GM21367 (cell line): Measurements from ENCODE around the gene PPP1R14C.
"Not testable (repeated sequence)": the region's sequence is repeated elsewhere in the genome, so short reads cannot be mapped to it uniquely, and the experiment has no call there.

Experiments
- ATAC-seq: cut with Tn5 transposase; IDR thresholded peaks from one replicate; pipeline ENCODE4 v1.9.1; 2021; ENCODE audit not compliant: unreplicated experiment

PPP1R14C gene

DNA sequence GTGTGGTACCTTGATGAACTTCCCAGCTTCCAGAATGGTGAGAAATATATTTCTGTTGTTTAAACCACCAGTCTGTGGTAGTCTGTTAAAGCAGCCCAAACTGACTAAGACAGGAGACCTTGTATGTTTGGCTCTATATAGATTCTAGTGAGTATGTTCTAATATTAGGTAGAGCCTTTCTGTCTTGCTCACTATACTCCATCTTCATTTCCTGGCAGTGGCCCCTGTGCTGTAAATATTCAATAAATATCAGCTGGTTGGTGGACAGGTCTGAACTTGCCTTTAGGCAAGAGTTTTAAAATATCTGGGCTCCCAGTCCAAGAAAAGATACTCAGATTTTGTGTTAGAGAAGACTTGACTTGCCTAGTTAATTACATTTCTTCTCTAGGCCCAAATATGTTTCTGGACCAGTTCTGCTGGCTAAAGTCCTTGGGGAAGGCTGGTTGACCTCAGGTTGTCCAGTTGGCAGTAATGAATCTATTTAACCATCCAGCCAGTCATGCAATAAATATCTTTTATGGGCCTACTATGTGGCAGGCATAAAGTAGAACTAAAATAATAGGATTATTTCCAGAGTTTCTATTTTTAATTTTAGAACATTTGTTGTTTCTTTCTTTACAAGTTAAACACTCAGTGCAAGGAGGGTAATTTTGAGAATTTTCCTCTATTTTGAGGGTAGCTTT is 22.3 kb downstream of the PPP1R14C start:
- no peak for ATAC-seq

DNA sequence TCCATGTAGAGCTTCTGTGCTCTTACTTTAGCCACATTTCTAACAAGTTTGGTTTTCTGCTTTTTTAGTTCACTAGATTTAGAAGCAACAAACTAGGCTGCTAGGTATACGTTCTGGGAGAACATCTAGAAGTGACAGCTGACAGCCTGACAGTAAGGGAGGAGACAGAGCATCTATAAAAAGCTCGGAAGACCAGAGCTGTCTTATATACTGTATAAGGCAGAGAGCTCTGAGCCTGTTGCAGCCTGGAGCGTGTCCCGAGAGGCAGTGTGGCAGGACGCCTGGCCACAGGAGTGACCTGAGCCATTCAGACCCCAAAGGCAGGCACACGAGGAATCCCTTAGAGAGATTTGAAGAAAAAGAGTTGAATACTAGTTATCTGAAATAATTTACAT is 24.6 kb downstream of the PPP1R14C start:
- no peak for ATAC-seq

DNA sequence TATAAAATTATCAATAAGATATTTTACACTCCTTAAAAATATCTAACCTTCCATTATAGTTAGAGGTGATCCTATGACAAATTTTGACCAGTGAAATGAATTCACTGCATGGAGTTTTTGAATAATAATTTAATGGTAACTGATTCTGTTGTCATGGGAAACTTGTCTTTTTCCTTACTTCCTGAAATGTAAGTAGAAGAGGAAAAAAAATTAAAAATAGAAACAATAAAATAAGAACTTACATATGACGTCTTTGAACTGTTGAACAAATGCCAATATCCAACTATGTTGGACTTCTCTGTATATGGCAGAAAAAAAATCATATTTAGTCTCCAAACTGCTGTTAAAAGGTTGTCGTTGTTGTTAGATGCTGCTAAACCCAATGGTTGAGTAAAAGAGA is 26.3 kb downstream of the PPP1R14C start:
- ATAC-seq, result no peak

DNA sequence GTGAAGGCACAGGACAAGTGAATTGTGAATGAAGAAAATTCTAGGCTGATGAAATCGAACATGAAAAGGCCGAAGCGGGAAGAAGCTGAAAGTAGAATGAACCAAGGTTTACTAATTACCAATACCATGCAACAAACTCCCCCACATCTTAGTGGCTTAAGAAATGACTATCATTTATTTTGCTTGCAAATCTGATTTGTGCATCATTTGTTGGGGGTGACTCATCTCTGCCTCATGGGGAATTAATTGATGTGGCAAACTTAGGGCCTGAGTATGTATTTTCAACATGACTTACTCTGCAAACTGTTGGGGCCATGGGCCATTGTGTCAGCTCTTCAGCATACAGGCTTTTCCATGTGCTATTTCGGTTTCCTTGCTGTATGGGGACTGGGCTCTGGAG is 26.8 kb downstream of the PPP1R14C start:
- ATAC-seq, result no peak

DNA sequence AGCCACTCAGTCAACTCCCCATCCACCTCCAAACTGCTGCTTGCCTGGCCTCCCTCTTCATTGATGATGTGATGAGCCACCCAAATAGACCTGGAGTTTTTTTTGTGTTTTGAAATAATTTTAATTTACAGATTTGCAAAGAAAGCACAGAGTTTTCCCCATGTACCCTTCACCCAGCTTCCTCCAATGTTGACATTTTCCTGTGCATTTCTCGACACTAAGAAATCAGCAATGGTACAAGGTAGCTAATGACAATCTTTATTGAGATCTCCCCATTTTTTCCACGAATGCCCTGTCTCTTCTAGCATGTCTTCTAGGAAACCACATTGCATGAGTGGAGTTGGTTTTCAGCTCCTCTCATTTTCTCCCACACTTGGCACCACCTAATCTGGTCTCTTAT is 30.1 kb downstream of the PPP1R14C start:
- no peak for ATAC-seq

DNA sequence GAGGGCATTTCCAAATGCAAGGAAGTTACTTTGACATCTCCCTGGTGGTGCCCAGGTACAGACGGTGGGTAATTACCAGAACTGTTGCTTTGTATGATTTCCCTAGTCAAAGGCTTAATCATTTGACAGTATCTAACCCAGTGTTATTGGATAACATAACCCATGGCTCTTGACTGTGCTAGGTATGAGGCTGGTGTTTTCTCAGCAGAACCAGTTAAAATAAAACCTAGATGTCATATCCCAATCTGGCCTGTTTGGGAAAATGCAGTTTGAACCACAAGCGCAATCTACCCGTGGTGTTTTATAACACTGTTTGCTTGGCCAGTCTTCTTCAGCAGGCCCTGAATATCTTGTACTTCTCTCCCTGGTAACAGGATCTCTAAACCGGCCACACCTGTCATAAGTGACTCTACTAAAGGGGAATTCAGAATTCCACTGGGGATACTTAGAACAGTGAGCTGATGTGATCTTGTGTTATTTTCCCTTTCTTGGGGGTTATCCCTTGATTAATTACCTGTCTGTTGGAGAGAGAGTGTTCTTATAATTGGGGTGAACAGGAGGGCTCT is 32.8 kb downstream of the PPP1R14C start:
- ATAC-seq, result no peak

DNA sequence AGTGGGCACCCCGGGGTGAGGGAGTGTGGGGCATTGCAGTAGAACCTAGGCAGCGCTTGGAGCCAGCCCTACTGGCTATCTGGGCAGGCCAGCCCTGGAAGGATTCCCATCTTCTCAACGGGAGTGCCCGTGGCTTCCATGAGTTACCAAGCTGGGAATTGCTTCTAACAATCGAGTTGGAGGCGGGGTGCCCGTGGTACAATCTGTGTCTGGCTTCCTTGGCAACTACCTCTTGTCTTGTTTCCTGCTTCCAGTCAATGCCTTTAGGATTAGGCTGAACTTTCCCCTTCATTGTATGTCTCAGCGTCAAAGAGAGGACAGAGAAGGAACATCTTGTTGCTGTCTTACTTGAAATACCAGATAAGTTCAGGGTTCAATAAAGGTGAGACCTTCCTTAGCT is 33.3 kb downstream of the PPP1R14C start:
- ATAC-seq, result no peak

DNA sequence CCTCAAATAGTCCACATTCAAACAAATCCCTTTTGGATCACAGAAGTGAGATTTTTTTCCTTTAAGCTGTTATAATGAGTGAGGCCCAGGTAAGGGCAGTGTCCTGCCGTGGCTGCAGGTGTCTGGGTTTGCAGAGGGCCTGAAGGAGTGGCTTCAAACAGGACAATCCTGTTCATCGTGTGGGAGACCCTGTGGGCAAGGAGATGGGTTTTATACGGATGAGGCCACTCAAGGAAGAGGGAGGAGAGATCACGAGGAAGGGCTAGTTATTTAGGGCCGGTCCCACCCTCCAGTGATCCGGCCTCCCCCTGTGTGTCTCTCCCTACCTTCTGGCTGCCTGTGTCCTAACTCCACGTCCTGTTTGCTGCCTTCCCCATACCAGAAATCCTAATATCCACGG is 33.8 kb downstream of the PPP1R14C start:
- ATAC-seq, result no peak

DNA sequence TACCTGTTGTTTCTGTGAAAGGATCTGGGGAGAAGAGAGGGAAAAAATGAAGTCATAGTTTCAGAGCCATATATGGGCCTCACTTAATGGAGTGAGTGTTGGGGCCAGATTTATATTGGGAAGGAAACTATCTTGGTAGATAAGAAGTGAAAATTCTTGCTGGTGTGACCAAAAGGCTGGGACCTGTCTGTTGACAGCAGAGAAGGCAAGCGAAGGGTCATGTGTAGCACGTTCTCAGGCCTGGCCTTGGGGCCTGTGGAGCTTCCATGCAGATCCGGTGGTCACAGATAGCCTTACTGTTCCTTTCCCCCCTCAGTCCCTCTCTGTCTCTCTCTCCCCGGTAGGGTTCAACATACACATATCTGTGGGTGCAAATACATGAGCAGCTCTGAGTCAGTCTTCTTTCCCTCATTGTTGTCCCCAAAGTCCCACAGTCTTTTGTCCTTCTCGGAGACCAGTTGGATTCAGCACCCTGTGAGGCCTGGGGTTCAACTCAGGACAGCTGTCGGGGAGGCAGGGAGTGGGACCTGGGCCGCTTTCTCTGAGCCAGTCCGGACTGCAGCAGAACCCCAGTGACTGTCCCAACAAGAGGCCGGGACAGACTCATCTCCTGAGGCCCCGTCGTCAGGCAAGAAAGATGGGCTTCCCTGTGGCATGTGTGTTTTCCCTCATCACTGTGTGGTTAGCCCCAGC is 34.6 kb downstream of the PPP1R14C start:
- ATAC-seq, result no peak

DNA sequence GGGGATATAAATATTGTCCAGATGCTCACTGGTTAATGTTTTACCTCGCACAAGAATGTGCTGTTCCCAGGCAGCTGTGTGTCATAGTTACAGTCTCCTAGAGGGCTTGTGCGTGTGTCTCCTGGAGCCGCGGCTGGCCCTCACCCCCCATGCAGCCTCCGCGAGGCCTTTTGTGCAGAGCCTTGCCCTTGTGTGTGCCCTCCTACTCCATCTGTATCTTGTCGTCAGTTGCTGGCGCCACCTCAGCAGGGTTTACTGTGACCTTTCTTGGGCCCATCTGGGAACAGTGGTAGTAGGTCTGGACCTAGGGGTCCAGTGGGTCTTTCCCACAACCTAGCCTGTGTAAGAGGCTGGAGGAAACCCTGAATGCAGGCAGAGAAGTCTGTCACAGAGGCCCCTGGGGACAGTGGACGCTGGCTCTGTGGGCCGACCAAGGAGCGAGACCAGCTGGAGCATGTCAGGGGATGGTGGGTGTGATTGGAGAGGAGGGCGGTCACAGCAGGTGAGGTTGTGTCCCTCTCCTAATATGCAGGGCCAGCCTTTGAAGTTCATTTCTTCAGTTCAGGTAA is 35.2 kb downstream of the PPP1R14C start:
- no peak for ATAC-seq

DNA sequence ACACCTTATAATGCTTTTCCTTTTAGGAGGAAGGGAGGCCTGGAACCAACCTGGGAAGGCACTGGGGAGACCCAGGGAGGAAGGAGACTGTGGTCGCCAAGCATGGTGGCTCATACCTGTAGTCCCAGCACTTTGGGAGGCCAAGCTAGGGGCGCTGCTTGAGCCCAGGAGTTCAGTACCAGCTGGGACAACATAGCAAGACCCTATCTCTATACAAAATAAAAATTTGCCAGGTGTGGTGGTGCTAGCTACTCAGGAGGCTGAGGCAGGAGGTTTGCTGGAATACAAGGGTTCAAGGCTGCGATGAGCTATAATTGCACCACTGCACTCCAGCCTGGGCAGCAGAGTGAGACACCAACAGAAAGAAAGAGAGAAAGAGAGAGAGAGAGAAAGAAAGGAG is 36.2 kb downstream of the PPP1R14C start:
- no peak for ATAC-seq

DNA sequence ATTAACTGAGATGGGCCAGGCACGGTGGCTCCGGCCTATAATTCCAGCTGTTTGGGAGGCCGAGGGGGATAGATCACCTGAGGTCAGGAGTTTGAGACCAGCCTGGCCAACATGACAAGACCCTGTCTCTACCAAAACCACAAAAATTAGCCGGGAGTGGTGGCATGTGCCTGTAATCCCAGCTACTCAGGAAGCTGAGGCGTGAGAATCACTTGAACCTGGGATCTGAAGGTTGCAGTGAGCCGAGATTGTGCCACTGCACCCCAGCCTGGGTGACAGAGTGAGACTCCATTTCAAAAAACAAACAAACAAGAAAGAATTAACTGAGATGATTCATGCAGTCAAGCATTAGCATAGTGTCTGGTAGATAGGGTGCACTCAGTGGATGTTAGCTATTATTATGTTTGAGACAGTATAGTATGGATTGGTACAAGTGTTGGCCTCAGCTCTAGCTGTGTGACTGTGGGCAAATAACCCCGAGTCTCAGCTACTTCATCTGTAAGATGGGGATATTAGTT is 37.1 kb downstream of the PPP1R14C start:
- ATAC-seq, result not testable (repeated sequence)

DNA sequence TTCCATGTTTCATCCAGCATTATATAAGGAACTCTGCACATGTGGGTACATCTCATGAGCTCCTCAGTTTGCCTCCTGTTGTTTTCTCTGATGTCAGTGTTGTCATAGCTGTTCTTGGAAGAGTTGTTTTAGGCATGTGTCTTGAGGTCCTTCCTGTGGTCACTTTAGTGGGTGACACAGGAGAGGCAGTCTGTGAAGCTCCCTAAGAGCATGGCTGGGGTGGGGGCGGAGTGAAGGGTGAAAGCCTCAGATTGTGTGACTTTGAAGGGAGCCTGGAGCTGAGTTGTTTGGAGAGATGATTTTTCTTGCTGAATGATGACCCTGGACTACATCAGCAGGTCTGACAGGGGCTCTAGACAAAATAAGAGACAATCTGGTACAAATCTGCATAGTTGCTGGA is 37.7 kb downstream of the PPP1R14C start:
- no peak for ATAC-seq

DNA sequence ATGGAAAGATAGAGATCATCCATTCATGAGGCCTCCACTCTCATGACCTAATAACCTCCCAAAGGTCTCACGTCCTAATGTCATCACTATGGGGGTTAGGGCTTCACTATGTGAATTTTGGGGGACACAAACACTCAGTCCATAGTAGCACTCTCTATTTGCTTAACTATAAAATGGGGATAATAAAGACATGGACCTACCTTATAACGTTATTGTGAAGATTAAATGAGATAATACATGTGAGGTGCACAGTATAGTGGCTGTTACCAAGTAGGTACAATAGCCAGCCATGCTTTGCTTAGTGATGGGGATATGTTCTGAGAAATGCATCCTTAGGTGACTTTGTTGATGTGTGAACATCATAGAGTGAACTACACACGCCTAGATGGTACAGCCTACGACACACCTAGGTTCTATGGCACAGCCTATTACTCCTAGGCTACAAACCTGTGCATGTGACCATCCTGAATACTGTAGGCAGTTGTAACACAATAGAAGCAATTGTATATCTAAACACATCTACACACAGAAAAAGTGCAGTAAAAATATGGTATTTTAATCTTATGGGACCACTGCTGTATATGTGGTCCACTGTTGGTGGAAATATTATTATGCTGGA is 39.7 kb downstream of the PPP1R14C start:
- ATAC-seq, result no peak

DNA sequence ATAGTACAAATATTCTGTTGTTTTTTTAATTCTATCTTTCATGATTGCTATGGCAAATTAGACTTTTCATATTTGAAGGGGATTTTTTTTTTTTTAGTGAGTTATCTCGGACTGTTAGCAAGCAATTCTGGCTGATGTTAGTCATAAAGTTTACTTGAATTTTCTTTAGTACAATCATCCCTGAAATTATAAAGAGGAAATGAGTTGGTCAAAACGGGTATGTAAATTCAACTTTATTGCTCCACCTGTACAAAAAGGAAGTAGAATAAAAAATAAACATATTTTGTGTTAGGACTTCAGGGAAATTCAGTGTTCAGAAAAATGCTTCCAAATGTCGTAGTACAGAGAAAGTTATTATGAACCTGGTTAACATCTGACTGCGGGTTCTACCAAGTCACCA is 40.3 kb downstream of the PPP1R14C start:
- ATAC-seq, result no peak

DNA sequence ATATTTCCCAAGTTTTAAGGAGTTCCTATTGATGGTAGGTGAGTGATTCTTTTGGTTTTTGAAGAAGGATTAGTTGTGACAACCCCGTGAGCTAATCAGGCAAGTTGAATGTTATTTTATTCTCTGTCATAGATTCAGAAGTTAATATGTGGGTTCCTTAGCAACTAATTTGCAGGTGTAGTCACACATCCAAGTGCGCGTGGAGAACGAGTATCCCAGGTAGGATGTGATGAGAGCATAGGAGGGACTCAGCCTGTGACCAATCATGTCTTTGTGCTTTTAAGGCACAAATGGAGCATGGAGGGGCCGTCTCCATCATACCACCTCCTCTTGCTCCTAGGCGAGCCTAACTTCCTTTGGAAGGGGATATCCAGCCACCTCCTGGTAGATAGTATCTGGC is 41.1 kb downstream of the PPP1R14C start:
- ATAC-seq, result no peak

DNA sequence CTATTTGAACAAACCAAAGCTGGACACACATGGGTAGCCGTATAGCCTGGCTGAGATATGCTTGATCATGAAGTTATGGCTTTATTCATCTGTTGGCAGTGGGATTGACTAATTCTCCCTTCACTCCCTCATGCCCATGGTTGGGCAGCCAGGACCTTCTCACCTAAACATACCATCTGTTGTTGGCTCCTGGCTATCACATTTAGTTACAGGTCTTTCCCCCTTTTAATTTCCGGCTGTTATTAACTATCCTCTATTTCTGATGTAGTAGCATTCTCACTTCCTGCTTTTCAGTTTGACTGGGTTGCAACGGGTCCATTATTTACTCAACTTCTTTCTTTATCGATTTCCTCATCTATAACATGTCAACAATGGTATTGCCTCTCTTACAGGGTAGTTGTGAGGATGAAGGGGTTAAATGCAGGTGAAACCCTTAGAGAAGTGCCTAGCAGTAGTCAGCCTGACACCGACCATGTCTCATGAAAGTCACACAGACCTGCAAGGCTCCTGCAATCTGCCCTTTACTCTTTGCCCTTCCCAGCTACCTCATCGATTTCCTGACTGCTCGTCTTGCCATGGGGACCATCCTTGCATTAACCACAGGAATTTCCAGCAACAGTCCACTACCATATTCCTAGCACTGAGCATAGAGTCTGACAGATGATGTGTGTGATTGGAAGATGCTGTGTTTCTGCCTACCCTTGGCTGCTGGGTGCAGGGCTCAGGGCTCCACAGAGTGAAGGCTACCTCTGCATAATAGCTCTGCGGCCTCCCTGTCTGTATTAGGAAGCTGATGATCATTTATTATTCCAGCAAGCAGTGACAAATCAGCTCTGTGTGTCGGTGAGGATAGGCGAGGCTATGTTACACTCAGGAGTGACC is 42.2 kb downstream of the PPP1R14C start:
- ATAC-seq, result no peak

DNA sequence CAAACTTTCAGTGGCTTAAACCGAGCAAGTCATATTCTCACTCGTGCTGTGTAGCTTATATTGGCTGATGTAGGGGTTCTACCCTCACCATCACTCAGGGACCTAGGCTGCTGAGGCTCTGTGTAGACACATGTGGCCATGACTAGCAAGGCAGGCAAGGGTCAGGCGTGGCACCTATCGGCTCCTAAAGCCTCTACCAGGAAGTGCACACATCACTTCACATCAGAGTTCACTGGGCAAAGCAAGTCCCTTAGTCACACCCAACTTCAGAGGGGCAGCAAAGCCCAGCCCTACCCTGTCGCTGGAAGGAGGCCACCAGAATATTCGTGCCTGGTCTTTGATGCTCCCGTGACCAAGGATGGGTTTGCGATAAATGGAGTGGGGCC is 42.9 kb downstream of the PPP1R14C start:
- no peak for ATAC-seq

DNA sequence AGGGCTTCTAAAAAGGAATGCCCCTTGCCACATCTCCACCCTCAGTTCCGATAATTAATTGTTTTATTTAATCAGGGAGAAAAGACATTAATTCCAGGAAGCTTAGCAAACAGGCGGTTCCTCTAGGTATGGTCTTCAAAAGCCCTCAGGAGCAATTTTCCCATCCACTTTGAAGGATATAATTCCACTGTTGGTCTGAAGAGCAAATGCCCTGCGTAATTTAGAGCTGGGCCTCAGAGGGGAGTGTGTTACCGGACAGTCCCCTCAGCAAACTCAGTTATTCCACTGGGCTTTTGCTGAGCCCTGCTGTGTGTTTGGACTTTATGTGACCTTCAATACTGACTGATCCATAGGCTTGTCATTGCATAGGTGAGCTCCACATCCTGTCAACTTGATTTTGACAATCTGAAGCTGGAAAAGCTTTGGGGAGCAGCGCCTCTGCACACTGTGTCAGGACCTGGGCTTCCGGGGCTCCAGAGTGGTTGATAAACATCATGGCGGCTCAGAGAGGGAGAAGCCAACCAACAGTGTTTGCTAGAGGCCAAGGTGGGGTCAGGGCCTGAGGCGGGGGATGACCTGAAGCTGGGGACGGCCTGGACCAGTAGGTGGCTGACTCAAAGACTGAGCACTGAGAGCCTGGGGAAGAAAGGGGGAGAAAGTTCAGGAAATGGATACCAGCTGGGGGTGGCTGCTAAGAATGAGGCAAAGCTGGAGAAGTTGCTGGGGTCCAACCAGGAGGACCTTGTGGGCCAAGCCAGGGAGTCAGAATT is 43.5 kb downstream of the PPP1R14C start:
- no peak for ATAC-seq

DNA sequence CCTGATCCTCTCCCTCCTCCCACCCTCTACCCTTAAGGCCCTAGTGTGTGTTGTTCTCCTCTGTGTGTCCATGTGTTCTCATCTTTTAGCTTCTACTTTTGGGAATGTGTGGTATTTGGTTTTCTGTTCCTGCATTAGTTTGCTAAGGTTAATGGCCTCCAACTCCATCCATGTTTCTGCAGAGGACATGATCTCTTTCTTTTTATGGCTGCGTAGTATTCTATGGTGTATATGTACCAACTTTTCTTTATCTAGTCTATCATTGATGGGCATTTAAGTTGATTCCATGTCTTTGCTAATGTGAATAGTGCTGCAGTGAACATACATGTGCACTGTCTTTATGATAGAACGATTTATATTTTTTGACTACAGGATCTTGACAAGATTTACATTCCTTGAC is 44.6 kb downstream of the PPP1R14C start:
- ATAC-seq, result not testable (repeated sequence)
